Progenitor cell of endocrine pancreas (in vitro differentiated cells): ENCODE measurements around the gene PCSK5. TPM values are rescaled to one million over a fixed set of nuclear protein-coding genes. Genes with fewer than 3 reads are reported as not detected.
A peak's percentile ranks its signal among the peaks of the same experiment; 100 is the strongest.

Experiments
- DNase-seq: peaks from one replicate; pipeline ENCODE4 v3.0.0; 2021; ENCODE audit warnings: low spot score; ENCODE audit not compliant: unreplicated experiment
- H3K27ac Mint-ChIP-seq: 2 replicates; pipeline ENCODE4 v1.8.0; 2021; ENCODE audit warnings: mild to moderate bottlenecking, moderate library complexity, mixed read lengths
- H3K27me3 Mint-ChIP-seq: 2 replicates; pipeline ENCODE4 v1.8.0; 2021; ENCODE audit warnings: mixed read lengths
- H3K36me3 Mint-ChIP-seq: 2 replicates; pipeline ENCODE4 v1.8.0; 2022; ENCODE audit warnings: mixed read lengths; ENCODE audit not compliant: insufficient read depth
- H3K4me1 Mint-ChIP-seq: 2 replicates; pipeline ENCODE4 v1.8.0; 2021; ENCODE audit warnings: low read depth, mixed read lengths
- H3K4me3 Mint-ChIP-seq: 2 replicates; pipeline ENCODE4 v1.8.0; 2021; ENCODE audit warnings: low read depth, mild to moderate bottlenecking, moderate library complexity, mixed read lengths
- H3K9me3 Mint-ChIP-seq: 2 replicates; pipeline ENCODE4 v1.8.0; 2021; ENCODE audit warnings: low read depth, mixed read lengths
- CTCF ChIP-seq: fragments of 200-600 bp; sonication (generic); IDR thresholded peaks from one replicate; pipeline ENCODE4 v1.5.0; 2021; ENCODE audit warnings: antibody characterized with exemption, mild to moderate bottlenecking; ENCODE audit not compliant: unreplicated experiment
- total RNA-seq: library from RNA; stranded (reverse); gene quantifications from 2 replicates; pipeline ENCODE4 v1.2.1, GENCODE V29; 2021

The PCSK5 gene
- total RNA-seq, 1 donor from 2014 or later, result 7.3 TPM

DNA sequence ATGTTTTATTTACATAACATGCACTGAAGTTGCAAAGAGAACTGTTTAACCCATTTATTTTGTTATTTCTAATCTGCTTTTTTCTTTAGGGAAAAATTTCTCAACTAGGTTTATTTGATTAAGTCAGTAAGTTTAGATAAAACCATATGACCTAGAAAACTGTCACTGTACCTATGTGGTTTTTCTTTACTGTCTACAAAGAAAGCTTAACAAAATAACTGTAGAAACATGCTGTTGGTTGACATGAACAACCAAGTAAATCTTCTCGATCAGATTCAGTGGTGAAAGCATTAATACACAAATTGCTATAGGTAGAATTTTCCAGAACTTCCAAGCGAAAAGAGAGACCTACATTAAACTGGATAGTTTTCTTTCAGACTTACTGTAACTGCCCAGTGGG, 137.4 kb downstream of the PCSK5 start:
- Mint-ChIP-seq H3K9me3 (peaks cover 3% of the 10 kb centered on the region), H3K36me3 (peaks cover 6% of the 10 kb centered on the region), H3K27me3 (peaks cover 3% of the 10 kb centered on the region), H3K4me1 (peaks cover 8% of the 10 kb centered on the region), H3K27ac (no peak overlapping the region), H3K4me3 (no peak overlapping the region)
- TF ChIP-seq CTCF, result no peak
- no peak for DNase-seq

GRCh38 chr9:76032038-76032796, 141.7 kb downstream of the PCSK5 start:
- Mint-ChIP-seq H3K4me1 (peaks cover 11% of the 10 kb centered on the region), H3K27ac (no peak overlapping the region), H3K4me3 (no peak overlapping the region), H3K9me3 (peaks cover 6% of the 10 kb centered on the region), H3K27me3 (no peaks in the 10 kb centered on the region), H3K36me3 (peaks cover 10% of the 10 kb centered on the region)
- TF ChIP-seq CTCF, result no peak
- DNase-seq, result no peak

DNA sequence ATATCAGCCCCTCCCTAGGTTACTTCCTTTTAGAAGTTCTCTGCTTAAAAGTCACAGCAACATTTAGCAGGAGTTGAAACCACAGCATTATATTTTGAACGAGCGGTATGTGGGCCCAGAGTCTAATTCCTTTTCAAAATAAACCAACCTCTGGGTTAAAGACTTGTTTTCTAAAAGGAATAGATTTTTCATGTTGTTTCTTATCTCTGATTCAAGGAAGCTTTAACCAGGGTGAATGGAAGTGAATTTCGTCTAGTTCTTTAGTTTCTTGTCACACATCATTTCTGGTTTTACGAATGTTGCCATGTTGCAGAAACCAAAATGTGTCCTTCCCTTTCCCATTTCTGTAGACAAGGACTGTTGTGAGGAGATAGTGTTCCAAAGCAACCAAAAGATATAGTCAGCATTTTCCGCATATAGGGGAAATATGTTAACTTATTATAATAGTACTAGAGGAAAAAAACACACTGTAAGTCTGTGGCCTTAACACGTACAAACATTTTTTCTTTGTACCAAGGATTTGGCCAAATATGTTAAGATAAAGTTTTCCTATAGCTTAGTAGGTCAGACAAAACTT, 142.4 kb downstream of the PCSK5 start:
- TF ChIP-seq CTCF, result no peak
- H3K4me1 Mint-ChIP-seq, result peaks cover 12% of the 10 kb centered on the region
- H3K36me3 Mint-ChIP-seq, result peaks cover 10% of the 10 kb centered on the region
- H3K27me3 Mint-ChIP-seq, result no peaks in the 10 kb centered on the region
- no peak overlapping the region for H3K27ac Mint-ChIP-seq
- H3K9me3 Mint-ChIP-seq, result peaks cover 6% of the 10 kb centered on the region
- no peak for DNase-seq
- no peak overlapping the region for H3K4me3 Mint-ChIP-seq

GRCh38 chr9:76034049-76034448, 143.6 kb downstream of the PCSK5 start:
- no peak for DNase-seq
- peaks cover 6% of the 10 kb centered on the region for H3K36me3 Mint-ChIP-seq
- no peaks in the 10 kb centered on the region for H3K27me3 Mint-ChIP-seq
- H3K27ac Mint-ChIP-seq, result no peak overlapping the region
- H3K4me1 Mint-ChIP-seq, result peaks cover 14% of the 10 kb centered on the region
- H3K9me3 Mint-ChIP-seq, result peaks cover 4% of the 10 kb centered on the region
- no peak for TF ChIP-seq CTCF
- no peak overlapping the region for H3K4me3 Mint-ChIP-seq

- no peak for DNase-seq
- no peak overlapping the region for H3K4me3 Mint-ChIP-seq
- peaks cover 19% of the 10 kb centered on the region for H3K4me1 Mint-ChIP-seq
- peak overlapping the region; percentile 95 for H3K27ac Mint-ChIP-seq
- no peak for TF ChIP-seq CTCF
- no peaks in the 10 kb centered on the region for H3K27me3 Mint-ChIP-seq
- H3K9me3 Mint-ChIP-seq, result peaks cover 7% of the 10 kb centered on the region
- H3K36me3 Mint-ChIP-seq, result peaks cover 6% of the 10 kb centered on the region
Observed at GRCh38 chr9:76036762-76037161, 146.3 kb downstream of the PCSK5 start.
